ENCODE measurements around the gene ANKRD65. TPM values are rescaled to one million over a fixed set of nuclear protein-coding genes. Genes with fewer than 3 reads are reported as not detected.

The ANKRD65 gene
- total and polyA plus RNA-seq, 2 donors (not counting 3 experiments of a cell fraction or from before 2014, with no cell fraction given), result 0.15 to 0.38 TPM

DNA sequence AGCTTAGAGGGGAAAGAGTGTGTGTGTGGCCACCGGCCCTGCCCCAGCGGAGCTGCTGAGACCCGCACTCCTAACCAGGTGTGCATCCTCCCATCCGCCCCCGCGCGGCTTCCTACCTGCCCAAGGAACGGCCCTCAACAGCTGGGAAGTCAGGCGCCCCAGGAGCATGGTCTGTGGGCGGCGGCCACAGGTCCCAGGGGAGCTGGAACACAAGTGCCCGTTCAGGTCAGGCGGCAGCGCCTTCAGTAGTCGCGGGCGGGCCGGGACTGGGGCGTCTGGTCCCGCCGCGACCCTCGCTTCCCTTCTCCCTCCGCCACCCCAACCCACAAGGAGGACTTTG, 46.5 kb downstream of the ANKRD65 start:
- H3K36me3 ChIP-seq (ENCODE audit: control insufficient read depth in 2 of 2, extremely low read depth in 1 of 2, insufficient read depth in 2 of 2, low read length in 2 of 2), result peaks cover 0 to 3% of the 10 kb centered on the region in 2 experiments
- POLR2A ChIA-PET, result interaction anchor here (1.4 kb wide), 1 partner anchor 33 kb away, joined by 4 read pairs; the partner anchor contains the start of gene MRPL20
- no peak for FAIRE-seq

DNA sequence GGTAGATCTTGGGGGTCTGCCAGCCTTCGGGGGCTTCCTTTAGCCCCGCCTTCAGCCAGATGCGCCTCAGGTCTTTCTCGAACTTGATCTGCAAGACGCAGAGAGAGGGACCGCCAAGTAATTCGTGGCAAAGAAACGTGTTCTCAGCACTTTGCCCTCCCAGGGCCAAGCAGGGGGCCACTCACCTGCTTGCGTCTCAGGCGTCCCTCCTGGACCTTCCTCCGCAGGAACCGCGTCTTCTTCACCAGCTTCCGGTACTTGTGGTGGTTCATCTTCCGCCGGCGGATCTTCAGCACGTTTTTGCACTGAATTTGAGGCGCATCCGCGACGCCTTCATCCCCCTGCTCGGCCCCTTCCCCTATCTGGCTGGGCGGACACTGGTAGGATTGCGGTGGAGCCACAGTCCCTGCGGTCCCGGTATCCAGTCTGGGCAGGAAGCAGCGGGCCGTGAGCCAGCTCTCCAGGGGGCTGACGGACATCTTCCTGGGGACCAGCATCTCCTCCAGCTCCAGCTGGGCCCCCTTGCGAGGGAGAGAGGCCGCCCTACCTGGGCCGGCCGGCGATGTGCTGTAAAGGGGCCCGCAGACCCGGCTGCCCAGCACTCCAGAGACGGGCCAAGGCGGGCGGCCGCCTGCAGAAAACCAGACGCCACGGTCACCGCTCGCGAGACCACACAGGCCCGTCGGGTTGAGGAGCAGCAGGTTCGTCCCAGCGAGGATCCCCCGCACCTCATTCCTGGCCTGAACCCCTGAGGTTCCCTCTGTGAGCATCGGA, 47.1 kb downstream of the ANKRD65 start:
- intact Hi-C loops (cut with micrococcal nuclease), result loop anchor here (2.0 kb wide), 2 partner anchors 49 to 67 kb away; partner anchors contain the start of genes CPTP and INTS11
- dilution Hi-C loops (cut with MboI; ENCODE audit: extremely low pct_ligation_motif_present, low sequenced_read_pairs), result no loop called here
- TF ChIP-seq POLR2A (IDR thresholded peaks at IDR 0.05; ENCODE audit: low read depth, low read length), result no peak
- TF ChIP-seq, protein P1, sequence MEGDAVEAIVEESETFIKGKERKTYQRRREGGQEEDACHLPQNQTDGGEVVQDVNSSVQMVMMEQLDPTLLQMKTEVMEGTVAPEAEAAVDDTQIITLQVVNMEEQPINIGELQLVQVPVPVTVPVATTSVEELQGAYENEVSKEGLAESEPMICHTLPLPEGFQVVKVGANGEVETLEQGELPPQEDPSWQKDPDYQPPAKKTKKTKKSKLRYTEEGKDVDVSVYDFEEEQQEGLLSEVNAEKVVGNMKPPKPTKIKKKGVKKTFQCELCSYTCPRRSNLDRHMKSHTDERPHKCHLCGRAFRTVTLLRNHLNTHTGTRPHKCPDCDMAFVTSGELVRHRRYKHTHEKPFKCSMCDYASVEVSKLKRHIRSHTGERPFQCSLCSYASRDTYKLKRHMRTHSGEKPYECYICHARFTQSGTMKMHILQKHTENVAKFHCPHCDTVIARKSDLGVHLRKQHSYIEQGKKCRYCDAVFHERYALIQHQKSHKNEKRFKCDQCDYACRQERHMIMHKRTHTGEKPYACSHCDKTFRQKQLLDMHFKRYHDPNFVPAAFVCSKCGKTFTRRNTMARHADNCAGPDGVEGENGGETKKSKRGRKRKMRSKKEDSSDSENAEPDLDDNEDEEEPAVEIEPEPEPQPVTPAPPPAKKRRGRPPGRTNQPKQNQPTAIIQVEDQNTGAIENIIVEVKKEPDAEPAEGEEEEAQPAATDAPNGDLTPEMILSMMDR (IDR thresholded peaks at IDR 0.05; ENCODE audit: extremely low read depth in 1 of 2, insufficient read depth in 1 of 2, low read depth in 1 of 2, low read length in 2 of 2), result no peak
- no peak for TF ChIP-seq FOS (IDR thresholded peaks at IDR 0.05; ENCODE audit: borderline replicate concordance, insufficient read depth, low read length)
- TF ChIP-seq MYC (IDR thresholded peaks at IDR 0.05; ENCODE audit: low read depth, low read length), result no peak
- no peak for TF ChIP-seq JUN (IDR thresholded peaks at IDR 0.05; ENCODE audit: borderline replicate concordance, insufficient read depth, insufficient read length, low read depth)
- TF ChIP-seq, protein P2, sequence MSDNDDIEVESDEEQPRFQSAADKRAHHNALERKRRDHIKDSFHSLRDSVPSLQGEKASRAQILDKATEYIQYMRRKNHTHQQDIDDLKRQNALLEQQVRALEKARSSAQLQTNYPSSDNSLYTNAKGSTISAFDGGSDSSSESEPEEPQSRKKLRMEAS (IDR thresholded peaks at IDR 0.05; ENCODE audit: insufficient read depth, insufficient read length), result no peak
- TF ChIP-seq GATA2 (IDR thresholded peaks at IDR 0.05; ENCODE audit: insufficient read depth, insufficient read length, low read depth, low read length), result no peak
- TF ChIP-seq POLR2AphosphoS5 (IDR thresholded peaks at IDR 0.05; ENCODE audit: insufficient read depth, low read depth, low read length), result no peak
- TF ChIP-seq EZH2 (IDR thresholded peaks at IDR 0.05; ENCODE audit: borderline replicate concordance, low read depth, low read length, severe bottlenecking), result no peak
- CTCF ChIA-PET, result interaction anchor here (0.9 to 1.1 kb wide), 2 partner anchors 26 to 131 kb away, joined by 3 to 4 read pairs; no protein-coding TSS in a partner anchor
- H3K9me1 ChIP-seq (replicated peaks; ENCODE audit: control insufficient read depth, extremely low read depth, insufficient read depth, low read length), result no peaks in the 10 kb centered on the region
- no peak for DNase-seq (ENCODE audit: low read depth, low spot score)
- POLR2A ChIA-PET, result no interaction called here
- TSS peak; percentile 76 for BruUV-seq (replicated peaks)
- H3K27ac ChIP-seq (ENCODE audit: insufficient read depth, low read depth, low read length), result peak overlapping the region; percentile 71
- no peak overlapping the region for H2AFZ ChIP-seq (ENCODE audit: low read depth, low read length)
- peak overlapping the region; percentile 84 for H3K4me2 ChIP-seq (ENCODE audit: insufficient read depth, low read length)
- peak overlapping the region; percentile 81 to 88 (median 84) for H3K4me3 ChIP-seq (replicated peaks in 1 of 3; ENCODE audit: insufficient read depth in 1 of 3, low read depth in 1 of 3, low read length in 3 of 3)
- H3K36me3 ChIP-seq (ENCODE audit: control insufficient read depth in 2 of 2, extremely low read depth in 1 of 2, insufficient read depth in 2 of 2, low read length in 2 of 2), result peaks cover 0 to 3% of the 10 kb centered on the region in 2 experiments
- peak overlapping the region; percentile 95 for H3K9ac ChIP-seq (replicated peaks; ENCODE audit: extremely low read depth, insufficient read depth, low read length)
- peaks cover 13% of the 10 kb centered on the region for H3K4me1 ChIP-seq (ENCODE audit: control insufficient read depth, extremely low read depth, insufficient read depth, low read length)
- peaks cover 19% of the 10 kb centered on the region for H3K79me2 ChIP-seq (ENCODE audit: control insufficient read depth, insufficient read depth, low read length)
- no peaks in the 10 kb centered on the region for H3K9me3 ChIP-seq (replicated peaks; ENCODE audit: control insufficient read depth, insufficient read depth, low read length)
- H3K27me3 ChIP-seq (ENCODE audit: control insufficient read depth in 2 of 2, insufficient read depth in 2 of 2, low read length in 2 of 2), result no peaks in the 10 kb centered on the region
- no peaks in the 10 kb centered on the region for H4K20me1 ChIP-seq (replicated peaks; ENCODE audit: control insufficient read depth, extremely low read depth, insufficient read depth, low read length)
- FAIRE-seq, result no peak

More for the DNA sequence above, 46.5 kb downstream of the ANKRD65 start:
- CTCF ChIA-PET, result interaction anchor here (0.8 to 1.9 kb wide), 9 partner anchors 12 to 131 kb away, joined by 3 to 9 read pairs (median 3); partner anchors contain the start of gene CCNL2
- H3K4me2 ChIP-seq (ENCODE audit: insufficient read depth, low read length), result peak overlapping the region; percentile 84
- no peaks in the 10 kb centered on the region for H3K9me1 ChIP-seq (replicated peaks; ENCODE audit: control insufficient read depth, extremely low read depth, insufficient read depth, low read length)
- no TSS peak for BruUV-seq (replicated peaks)
- H3K27ac ChIP-seq (ENCODE audit: insufficient read depth, low read depth, low read length), result peak overlapping the region; percentile 71
- TF ChIP-seq EZH2 (IDR thresholded peaks at IDR 0.05; ENCODE audit: borderline replicate concordance, low read depth, low read length, severe bottlenecking) (no peak), MYC (IDR thresholded peaks at IDR 0.05; ENCODE audit: low read depth, low read length) (no peak), POLR2AphosphoS5 (IDR thresholded peaks at IDR 0.05; ENCODE audit: insufficient read depth, low read depth, low read length) (no peak), JUN (IDR thresholded peaks at IDR 0.05; ENCODE audit: borderline replicate concordance, insufficient read depth, insufficient read length, low read depth) (no peak), FOS (IDR thresholded peaks at IDR 0.05; ENCODE audit: borderline replicate concordance, insufficient read depth, low read length) (no peak)
- TF ChIP-seq, protein P2 (IDR thresholded peaks at IDR 0.05; ENCODE audit: insufficient read depth, insufficient read length), result no peak
- peak overlapping the region; percentile 62 for H2AFZ ChIP-seq (ENCODE audit: low read depth, low read length)
- H3K9me3 ChIP-seq (replicated peaks; ENCODE audit: control insufficient read depth, insufficient read depth, low read length), result no peaks in the 10 kb centered on the region
- peaks cover 13% of the 10 kb centered on the region for H3K4me1 ChIP-seq (ENCODE audit: control insufficient read depth, extremely low read depth, insufficient read depth, low read length)
- intact Hi-C loops (cut with micrococcal nuclease), result loop anchor here (2.0 kb wide), 2 partner anchors 50 to 66 kb away; partner anchors contain the start of genes CPTP and INTS11
- H3K9ac ChIP-seq (replicated peaks; ENCODE audit: extremely low read depth, insufficient read depth, low read length), result peak overlapping the region; percentile 95
- no peaks in the 10 kb centered on the region for H3K27me3 ChIP-seq (ENCODE audit: control insufficient read depth in 2 of 2, insufficient read depth in 2 of 2, low read length in 2 of 2)
- DNase-seq (ENCODE audit: low read depth, low spot score), result no peak
- H3K79me2 ChIP-seq (ENCODE audit: control insufficient read depth, insufficient read depth, low read length), result peaks cover 19% of the 10 kb centered on the region
- no peaks in the 10 kb centered on the region for H4K20me1 ChIP-seq (replicated peaks; ENCODE audit: control insufficient read depth, extremely low read depth, insufficient read depth, low read length)
- H3K4me3 ChIP-seq (replicated peaks in 1 of 3; ENCODE audit: insufficient read depth in 1 of 3, low read depth in 1 of 3, low read length in 3 of 3), result peak overlapping the region; percentile 81 to 88 (median 84)
- dilution Hi-C loops (cut with MboI; ENCODE audit: extremely low pct_ligation_motif_present, low sequenced_read_pairs), result no loop called here
